ENCODE results near the gene SOX4.

- no peak for TF ChIP-seq PATZ1 (CRISPR knock-in tag; IDR thresholded peaks at IDR 0.05; ENCODE audit: borderline replicate concordance)
- TF ChIP-seq ZFP3 (CRISPR knock-in tag; IDR thresholded peaks at IDR 0.05) = no peak
- TF ChIP-seq ZNF565 (CRISPR knock-in tag; conservative IDR thresholded peaks at IDR 0.05; ENCODE audit: low read depth) = no peak
- no peak for TF ChIP-seq GLIS3 (CRISPR knock-in tag; IDR thresholded peaks at IDR 0.05)
- no peak for TF ChIP-seq TSHZ2 (CRISPR knock-in tag; IDR thresholded peaks at IDR 0.05)
- no peak; the same call in 1 of the 2 replicates for TF ChIP-seq ZFP30 (CRISPR knock-in tag; IDR thresholded peaks at IDR 0.05)
- no peak for TF ChIP-seq CSDC2 (CRISPR knock-in tag; IDR thresholded peaks at IDR 0.05)
- TF ChIP-seq TOX (CRISPR knock-in tag; IDR thresholded peaks at IDR 0.05; ENCODE audit: borderline replicate concordance) = no peak
- TF ChIP-seq ZC3H10 (CRISPR knock-in tag; IDR thresholded peaks at IDR 0.05) = no peak
- TF ChIP-seq ISL1 (CRISPR knock-in tag; IDR thresholded peaks at IDR 0.05) = no peak
- TF ChIP-seq RARB (CRISPR knock-in tag; IDR thresholded peaks at IDR 0.05) = no peak
Measured at GRCh38 chr6:21598674-21599023, 5.1 kb downstream of the SOX4 start.
